Measurements from ENCODE around the gene DENND4A.

Gene DENND4A

GRCh38 chr15:65793818-65794104 is 1.7 kb upstream of the DENND4A start:
- DNase-seq (ENCODE audit: low read depth) = no peak
- TF ChIP-seq, protein P1, sequence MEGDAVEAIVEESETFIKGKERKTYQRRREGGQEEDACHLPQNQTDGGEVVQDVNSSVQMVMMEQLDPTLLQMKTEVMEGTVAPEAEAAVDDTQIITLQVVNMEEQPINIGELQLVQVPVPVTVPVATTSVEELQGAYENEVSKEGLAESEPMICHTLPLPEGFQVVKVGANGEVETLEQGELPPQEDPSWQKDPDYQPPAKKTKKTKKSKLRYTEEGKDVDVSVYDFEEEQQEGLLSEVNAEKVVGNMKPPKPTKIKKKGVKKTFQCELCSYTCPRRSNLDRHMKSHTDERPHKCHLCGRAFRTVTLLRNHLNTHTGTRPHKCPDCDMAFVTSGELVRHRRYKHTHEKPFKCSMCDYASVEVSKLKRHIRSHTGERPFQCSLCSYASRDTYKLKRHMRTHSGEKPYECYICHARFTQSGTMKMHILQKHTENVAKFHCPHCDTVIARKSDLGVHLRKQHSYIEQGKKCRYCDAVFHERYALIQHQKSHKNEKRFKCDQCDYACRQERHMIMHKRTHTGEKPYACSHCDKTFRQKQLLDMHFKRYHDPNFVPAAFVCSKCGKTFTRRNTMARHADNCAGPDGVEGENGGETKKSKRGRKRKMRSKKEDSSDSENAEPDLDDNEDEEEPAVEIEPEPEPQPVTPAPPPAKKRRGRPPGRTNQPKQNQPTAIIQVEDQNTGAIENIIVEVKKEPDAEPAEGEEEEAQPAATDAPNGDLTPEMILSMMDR (IDR thresholded peaks at IDR 0.05; ENCODE audit: insufficient read depth, low read depth, low read length, missing control alignments) = no peak
- peak overlapping the region; percentile 93 for H3K4me3 ChIP-seq (ENCODE audit: low read depth, low read length)

- TF ChIP-seq, protein P1 (IDR thresholded peaks at IDR 0.05; ENCODE audit: insufficient read depth, low read depth, low read length, missing control alignments) = no peak
- no peak for DNase-seq (ENCODE audit: low read depth)
- H3K4me3 ChIP-seq (ENCODE audit: low read depth, low read length) = peak overlapping the region; percentile 93
Measured at GRCh38 chr15:65792988-65793817, 1.1 kb upstream of the DENND4A start.

DNA sequence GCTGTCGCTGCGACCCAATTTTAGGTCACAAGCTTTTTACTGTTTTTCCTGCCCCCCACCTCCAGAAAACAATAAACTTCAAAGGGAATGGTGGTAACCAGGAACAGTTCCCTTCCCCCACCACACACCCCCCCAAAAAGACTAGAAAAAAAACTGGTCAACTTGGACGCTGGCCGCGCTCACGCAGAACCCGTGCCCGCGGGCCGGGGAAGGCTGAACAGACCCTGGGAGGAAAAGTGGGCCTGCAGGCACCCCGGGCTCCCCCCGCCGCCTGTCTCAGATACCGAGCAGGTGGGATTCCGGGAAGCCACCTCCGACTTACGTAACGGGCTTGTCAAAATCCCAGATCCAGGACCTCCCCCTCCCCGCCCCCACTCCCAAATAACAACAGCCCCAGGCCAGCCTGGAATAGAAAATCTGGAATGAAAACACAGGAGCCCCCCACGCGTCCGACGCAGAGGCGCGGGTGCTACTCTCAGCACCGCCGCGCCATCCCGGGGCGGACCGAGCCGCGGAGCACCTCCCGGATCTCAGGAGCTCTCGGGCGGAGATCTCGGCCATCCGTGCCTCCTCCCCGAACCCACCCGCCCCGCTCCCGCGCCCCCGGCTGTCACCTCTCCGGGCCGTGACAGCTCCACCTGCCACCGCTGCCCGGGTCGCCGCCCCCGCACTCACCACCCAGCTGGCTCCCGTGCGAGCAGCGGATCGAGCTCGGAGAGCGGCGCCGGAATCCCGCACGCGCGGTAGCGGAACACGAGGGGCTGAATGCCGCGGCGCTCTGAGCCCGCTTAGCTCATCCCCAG is 557 bp downstream of the DENND4A start:
- TF ChIP-seq, protein P1 (IDR thresholded peaks at IDR 0.05; ENCODE audit: insufficient read depth, low read depth, low read length, missing control alignments) = no peak
- H3K4me3 ChIP-seq (ENCODE audit: low read depth, low read length) = peak overlapping the region; percentile 96
- DNase-seq (ENCODE audit: low read depth) = peak; percentile 58

- peak; percentile 51 for DNase-seq (ENCODE audit: low read depth)
- H3K4me3 ChIP-seq (ENCODE audit: low read depth, low read length) = peak overlapping the region; percentile 96
- TF ChIP-seq, protein P1 (IDR thresholded peaks at IDR 0.05; ENCODE audit: insufficient read depth, low read depth, low read length, missing control alignments) = no peak
Measured at GRCh38 chr15:65790694-65791334, 1.3 kb downstream of the DENND4A start.

DNA sequence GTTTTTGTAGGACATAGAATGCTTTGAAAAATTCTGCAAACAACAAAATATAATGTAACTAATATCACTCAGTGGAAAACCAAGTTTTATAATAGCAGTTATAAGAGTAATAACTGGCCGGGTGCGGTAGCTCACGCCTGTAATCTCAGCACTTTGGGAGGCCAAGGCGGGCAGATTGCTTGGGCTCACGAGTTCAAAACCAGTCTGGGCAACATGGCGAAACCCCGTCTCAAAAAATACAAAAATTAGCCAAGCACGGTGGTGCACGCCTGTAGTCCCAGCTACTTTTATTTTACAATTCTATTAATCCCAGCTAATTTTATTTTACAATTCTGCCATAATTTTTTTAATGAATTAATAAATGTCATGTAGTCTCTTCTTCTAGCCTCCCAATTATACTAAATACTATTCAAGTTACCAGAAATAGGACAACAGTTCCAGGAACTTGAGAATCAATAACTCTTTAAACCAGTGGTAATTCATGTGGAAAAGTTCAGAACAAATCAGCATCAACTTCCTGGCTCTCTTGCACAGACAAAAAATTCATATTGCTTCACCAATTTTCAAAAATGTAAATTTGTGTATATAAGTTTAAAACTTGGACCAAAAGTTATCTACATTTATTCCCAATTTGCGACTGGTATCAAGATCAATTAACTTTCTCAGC is 2.2 kb downstream of the DENND4A start:
- peak overlapping the region; percentile 96 for H3K4me3 ChIP-seq (ENCODE audit: low read depth, low read length)
- no peak for DNase-seq (ENCODE audit: low read depth)
- TF ChIP-seq, protein P1 (IDR thresholded peaks at IDR 0.05; ENCODE audit: insufficient read depth, low read depth, low read length, missing control alignments) = no peak

DNA sequence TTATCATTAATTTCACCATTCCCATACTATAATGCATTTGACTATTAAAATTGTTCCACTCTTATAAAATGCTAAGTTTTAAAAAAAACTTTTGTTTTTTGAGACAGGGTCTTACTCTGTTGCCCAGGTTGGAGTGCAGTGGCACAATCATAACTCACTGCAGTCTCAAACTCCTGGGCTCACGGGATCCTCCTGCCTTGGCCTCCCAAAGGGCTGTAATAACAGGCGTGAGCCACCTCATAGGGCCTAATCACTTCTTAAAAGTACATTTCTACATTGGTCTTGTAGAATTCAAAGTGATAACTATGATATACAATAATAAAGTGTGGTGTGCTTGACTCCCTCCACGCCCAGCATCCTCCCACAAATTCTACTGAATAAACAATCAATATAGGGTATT is 3.0 kb downstream of the DENND4A start:
- peak overlapping the region; percentile 96 for H3K4me3 ChIP-seq (ENCODE audit: low read depth, low read length)
- TF ChIP-seq, protein P1 (IDR thresholded peaks at IDR 0.05; ENCODE audit: insufficient read depth, low read depth, low read length, missing control alignments) = no peak
- DNase-seq (ENCODE audit: low read depth) = no peak
